ENCODE measurements around the gene SAMSN1.

GRCh38 chr21:14523234-14523633, 22.9 kb downstream of the SAMSN1 start:
- TF ChIP-seq, protein P1, sequence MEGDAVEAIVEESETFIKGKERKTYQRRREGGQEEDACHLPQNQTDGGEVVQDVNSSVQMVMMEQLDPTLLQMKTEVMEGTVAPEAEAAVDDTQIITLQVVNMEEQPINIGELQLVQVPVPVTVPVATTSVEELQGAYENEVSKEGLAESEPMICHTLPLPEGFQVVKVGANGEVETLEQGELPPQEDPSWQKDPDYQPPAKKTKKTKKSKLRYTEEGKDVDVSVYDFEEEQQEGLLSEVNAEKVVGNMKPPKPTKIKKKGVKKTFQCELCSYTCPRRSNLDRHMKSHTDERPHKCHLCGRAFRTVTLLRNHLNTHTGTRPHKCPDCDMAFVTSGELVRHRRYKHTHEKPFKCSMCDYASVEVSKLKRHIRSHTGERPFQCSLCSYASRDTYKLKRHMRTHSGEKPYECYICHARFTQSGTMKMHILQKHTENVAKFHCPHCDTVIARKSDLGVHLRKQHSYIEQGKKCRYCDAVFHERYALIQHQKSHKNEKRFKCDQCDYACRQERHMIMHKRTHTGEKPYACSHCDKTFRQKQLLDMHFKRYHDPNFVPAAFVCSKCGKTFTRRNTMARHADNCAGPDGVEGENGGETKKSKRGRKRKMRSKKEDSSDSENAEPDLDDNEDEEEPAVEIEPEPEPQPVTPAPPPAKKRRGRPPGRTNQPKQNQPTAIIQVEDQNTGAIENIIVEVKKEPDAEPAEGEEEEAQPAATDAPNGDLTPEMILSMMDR (IDR thresholded peaks at IDR 0.05): no peak
- TF ChIP-seq EZH2 (IDR thresholded peaks at IDR 0.05): no peak
